ENCODE measurements around the gene EBF3.

DNA sequence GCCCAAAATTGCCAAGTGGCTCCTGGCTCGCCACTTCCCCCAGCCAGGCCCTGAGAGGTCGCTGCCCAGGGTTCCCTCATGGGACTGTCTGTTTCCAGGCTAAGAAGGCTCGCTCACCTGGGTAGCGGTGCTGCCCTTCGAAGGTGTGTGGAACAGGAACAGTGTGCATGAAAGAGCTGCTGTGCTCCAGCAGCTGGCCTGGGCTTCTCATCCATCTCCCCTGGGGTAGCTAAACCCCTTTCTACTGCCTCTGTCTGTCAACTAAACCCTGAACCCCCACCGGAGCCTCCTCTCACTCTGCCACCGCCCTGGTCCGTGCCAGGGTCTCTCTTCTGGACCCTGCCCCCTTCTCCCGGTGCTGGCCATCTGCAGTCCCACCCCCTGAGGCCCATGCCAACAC is 152.9 kb downstream of the EBF3 start:
- TF ChIP-seq, protein P1, sequence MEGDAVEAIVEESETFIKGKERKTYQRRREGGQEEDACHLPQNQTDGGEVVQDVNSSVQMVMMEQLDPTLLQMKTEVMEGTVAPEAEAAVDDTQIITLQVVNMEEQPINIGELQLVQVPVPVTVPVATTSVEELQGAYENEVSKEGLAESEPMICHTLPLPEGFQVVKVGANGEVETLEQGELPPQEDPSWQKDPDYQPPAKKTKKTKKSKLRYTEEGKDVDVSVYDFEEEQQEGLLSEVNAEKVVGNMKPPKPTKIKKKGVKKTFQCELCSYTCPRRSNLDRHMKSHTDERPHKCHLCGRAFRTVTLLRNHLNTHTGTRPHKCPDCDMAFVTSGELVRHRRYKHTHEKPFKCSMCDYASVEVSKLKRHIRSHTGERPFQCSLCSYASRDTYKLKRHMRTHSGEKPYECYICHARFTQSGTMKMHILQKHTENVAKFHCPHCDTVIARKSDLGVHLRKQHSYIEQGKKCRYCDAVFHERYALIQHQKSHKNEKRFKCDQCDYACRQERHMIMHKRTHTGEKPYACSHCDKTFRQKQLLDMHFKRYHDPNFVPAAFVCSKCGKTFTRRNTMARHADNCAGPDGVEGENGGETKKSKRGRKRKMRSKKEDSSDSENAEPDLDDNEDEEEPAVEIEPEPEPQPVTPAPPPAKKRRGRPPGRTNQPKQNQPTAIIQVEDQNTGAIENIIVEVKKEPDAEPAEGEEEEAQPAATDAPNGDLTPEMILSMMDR (conservative IDR thresholded peaks at IDR 0.05; ENCODE audit: low read depth, low read length), result no peak
- TF ChIP-seq EZH2 (IDR thresholded peaks at IDR 0.05; ENCODE audit: low read length, unreplicated experiment), result no peak
